ENCODE results near the gene SPRR2A. TPM values are rescaled to one million over a fixed set of nuclear protein-coding genes. Genes with fewer than 3 reads are reported as not detected.

SPRR2A gene
- total RNA-seq, 4 donors from 2014 or later: not detected

DNA sequence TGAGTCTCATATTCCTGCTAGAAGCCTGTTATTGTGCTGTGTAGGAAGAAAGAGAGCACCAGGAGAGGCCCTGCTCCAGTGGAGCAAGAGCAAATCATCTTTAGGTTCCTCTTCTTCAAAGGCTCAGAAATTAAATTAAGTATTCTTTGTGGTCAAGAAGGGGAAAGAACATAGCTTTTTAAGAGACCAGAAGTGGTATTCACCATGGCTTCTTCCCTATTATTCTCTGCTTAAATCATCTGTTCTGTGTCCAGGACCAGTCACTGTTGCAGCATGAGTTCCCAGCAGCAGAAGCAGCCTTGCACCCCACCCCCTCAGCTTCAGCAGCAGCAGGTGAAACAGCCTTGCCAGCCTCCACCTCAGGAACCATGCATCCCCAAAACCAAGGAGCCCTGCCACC, 25.2 kb downstream of the SPRR2A start:
- TF ChIP-seq EP300 (IDR thresholded peaks at IDR 0.05; ENCODE audit: low read depth) (no peak), POLR2A (IDR thresholded peaks at IDR 0.05) (no peak), POLR2AphosphoS5 (IDR thresholded peaks at IDR 0.05) (no peak)
- TF ChIP-seq, protein P1, sequence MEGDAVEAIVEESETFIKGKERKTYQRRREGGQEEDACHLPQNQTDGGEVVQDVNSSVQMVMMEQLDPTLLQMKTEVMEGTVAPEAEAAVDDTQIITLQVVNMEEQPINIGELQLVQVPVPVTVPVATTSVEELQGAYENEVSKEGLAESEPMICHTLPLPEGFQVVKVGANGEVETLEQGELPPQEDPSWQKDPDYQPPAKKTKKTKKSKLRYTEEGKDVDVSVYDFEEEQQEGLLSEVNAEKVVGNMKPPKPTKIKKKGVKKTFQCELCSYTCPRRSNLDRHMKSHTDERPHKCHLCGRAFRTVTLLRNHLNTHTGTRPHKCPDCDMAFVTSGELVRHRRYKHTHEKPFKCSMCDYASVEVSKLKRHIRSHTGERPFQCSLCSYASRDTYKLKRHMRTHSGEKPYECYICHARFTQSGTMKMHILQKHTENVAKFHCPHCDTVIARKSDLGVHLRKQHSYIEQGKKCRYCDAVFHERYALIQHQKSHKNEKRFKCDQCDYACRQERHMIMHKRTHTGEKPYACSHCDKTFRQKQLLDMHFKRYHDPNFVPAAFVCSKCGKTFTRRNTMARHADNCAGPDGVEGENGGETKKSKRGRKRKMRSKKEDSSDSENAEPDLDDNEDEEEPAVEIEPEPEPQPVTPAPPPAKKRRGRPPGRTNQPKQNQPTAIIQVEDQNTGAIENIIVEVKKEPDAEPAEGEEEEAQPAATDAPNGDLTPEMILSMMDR (IDR thresholded peaks at IDR 0.05): no peak
- DNase-seq: no peak
- H3K9me3 ChIP-seq: no peaks in the 10 kb centered on the region
- H3K27ac ChIP-seq: no peak overlapping the region
- in situ Hi-C loops (cut with MboI; ENCODE audit: low pct_ligation_motif_present in 1 of 4, low pct_unique_long_range_greater_than_20kb in 1 of 4, low sequenced_read_pairs in 3 of 4) (no loop called here), intact Hi-C loops (cut with DNase I; ENCODE audit: low total_unique reads) (no loop called here)
- H3K36me3 ChIP-seq: no peaks in the 10 kb centered on the region
- no peaks in the 10 kb centered on the region for H3K27me3 ChIP-seq
- no peak overlapping the region for H3K4me3 ChIP-seq
- H3K4me1 ChIP-seq: no peaks in the 10 kb centered on the region

DNA sequence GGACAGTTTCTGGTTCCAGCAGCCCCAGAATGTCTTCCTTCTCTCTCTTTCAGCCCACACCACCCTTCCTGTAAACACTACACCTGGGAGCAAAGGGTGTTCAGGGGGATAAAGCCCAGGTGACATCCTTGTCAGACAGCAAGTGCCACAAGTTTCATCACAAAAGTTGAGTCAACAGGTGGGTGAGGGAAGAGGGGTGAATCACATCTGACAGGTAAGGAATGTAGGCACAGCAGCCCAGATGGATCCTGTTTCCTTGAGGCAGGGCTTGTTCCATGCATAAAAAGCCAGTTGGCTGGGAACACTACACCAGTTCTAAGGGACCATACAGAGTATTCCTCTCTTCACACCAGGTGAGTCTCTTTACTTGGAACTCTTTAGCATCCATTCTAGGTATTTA, 26.4 kb downstream of the SPRR2A start, which contains the start of gene SPRR1B:
SPRR1B (plus strand) TSS at position 309 of the 400 bp plus-strand sequence. CDS start 1,143 bp downstream, outside the sequence.
- in situ Hi-C loops (cut with MboI; ENCODE audit: low pct_ligation_motif_present in 1 of 4, low pct_unique_long_range_greater_than_20kb in 1 of 4, low sequenced_read_pairs in 3 of 4): no loop called here
- H3K27me3 ChIP-seq: no peaks in the 10 kb centered on the region
- H3K4me1 ChIP-seq: no peaks in the 10 kb centered on the region
- no peak for DNase-seq
- TF ChIP-seq, protein P1 (IDR thresholded peaks at IDR 0.05): no peak
- TF ChIP-seq POLR2AphosphoS5 (IDR thresholded peaks at IDR 0.05): no peak
- no peak for TF ChIP-seq POLR2A (IDR thresholded peaks at IDR 0.05)
- TF ChIP-seq EP300 (IDR thresholded peaks at IDR 0.05; ENCODE audit: low read depth): no peak
- no peak within 1 kb of the TSS for H3K27ac ChIP-seq
- H3K36me3 ChIP-seq: no peaks in the 10 kb centered on the region
- intact Hi-C loops (cut with DNase I; ENCODE audit: low total_unique reads): no loop called here
- H3K4me3 ChIP-seq: no peak within 1 kb of the TSS
- no peaks in the 10 kb centered on the region for H3K9me3 ChIP-seq

DNA sequence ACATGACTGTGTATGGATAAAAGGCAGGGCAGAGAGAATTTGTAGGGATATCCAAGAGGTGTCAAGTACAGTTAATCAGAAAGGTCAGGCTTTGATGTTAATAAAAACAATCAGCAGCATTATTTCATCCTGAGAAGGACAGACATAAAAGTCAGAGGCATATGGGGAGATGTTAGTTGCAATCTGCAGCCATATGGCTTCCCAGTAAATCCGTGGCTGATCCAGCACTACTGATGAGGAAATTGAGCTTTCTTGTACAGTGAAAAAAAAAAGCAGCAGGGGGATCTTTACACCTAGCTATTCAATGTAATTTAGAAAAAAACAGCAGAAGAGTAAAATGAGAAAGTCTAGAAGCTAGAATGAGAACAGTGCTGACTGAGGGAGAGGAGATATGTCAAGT, 28.5 kb downstream of the SPRR2A start:
- no peaks in the 10 kb centered on the region for H3K27me3 ChIP-seq
- H3K4me3 ChIP-seq: no peak overlapping the region
- TF ChIP-seq, protein P1 (IDR thresholded peaks at IDR 0.05): no peak
- no peak for TF ChIP-seq POLR2A (IDR thresholded peaks at IDR 0.05)
- TF ChIP-seq POLR2AphosphoS5 (IDR thresholded peaks at IDR 0.05): no peak
- no peak for TF ChIP-seq EP300 (IDR thresholded peaks at IDR 0.05; ENCODE audit: low read depth)
- no peaks in the 10 kb centered on the region for H3K9me3 ChIP-seq
- H3K27ac ChIP-seq: no peak overlapping the region
- intact Hi-C loops (cut with DNase I; ENCODE audit: low total_unique reads) (no loop called here), in situ Hi-C loops (cut with MboI; ENCODE audit: low pct_ligation_motif_present in 1 of 4, low pct_unique_long_range_greater_than_20kb in 1 of 4, low sequenced_read_pairs in 3 of 4) (no loop called here)
- no peak for DNase-seq
- WGBS, 2 donors (ENCODE audit: low coverage in 1 of 2): 71 to 78% methylated on average over 1 of the region's 1 CpG
- no peaks in the 10 kb centered on the region for H3K36me3 ChIP-seq
- H3K4me1 ChIP-seq: no peaks in the 10 kb centered on the region

GRCh38 chr1:153025797-153026196, 31.5 kb downstream of the SPRR2A start:
- intact Hi-C loops (cut with DNase I; ENCODE audit: low total_unique reads) (no loop called here), in situ Hi-C loops (cut with MboI; ENCODE audit: low pct_ligation_motif_present in 1 of 4, low pct_unique_long_range_greater_than_20kb in 1 of 4, low sequenced_read_pairs in 3 of 4) (no loop called here)
- Histone ChIP-seq H3K4me1 (no peaks in the 10 kb centered on the region), H3K4me3 (no peak overlapping the region), H3K27ac (no peak overlapping the region), H3K27me3 (no peaks in the 10 kb centered on the region), H3K9me3 (no peaks in the 10 kb centered on the region), H3K36me3 (no peaks in the 10 kb centered on the region)
- TF ChIP-seq POLR2AphosphoS5 (IDR thresholded peaks at IDR 0.05): no peak
- no peak for TF ChIP-seq EP300 (IDR thresholded peaks at IDR 0.05; ENCODE audit: low read depth)
- no peak for TF ChIP-seq POLR2A (IDR thresholded peaks at IDR 0.05)
- TF ChIP-seq, protein P1 (IDR thresholded peaks at IDR 0.05): no peak
- no peak for DNase-seq
- WGBS, 2 donors (ENCODE audit: low coverage in 1 of 2): 71% methylated on average over 1 of the region's 1 CpG
